ENCODE measurements around the gene STARD5. TPM values are rescaled to one million over a fixed set of nuclear protein-coding genes. Genes with fewer than 3 reads are reported as not detected.
A peak's percentile ranks its signal among the peaks of the same experiment; 100 is the strongest.

The STARD5 gene
- total and polyA plus RNA-seq, 2 of the 4 experiments (the other 2 are of a cell fraction) = 5.0 to 22.8 TPM

DNA sequence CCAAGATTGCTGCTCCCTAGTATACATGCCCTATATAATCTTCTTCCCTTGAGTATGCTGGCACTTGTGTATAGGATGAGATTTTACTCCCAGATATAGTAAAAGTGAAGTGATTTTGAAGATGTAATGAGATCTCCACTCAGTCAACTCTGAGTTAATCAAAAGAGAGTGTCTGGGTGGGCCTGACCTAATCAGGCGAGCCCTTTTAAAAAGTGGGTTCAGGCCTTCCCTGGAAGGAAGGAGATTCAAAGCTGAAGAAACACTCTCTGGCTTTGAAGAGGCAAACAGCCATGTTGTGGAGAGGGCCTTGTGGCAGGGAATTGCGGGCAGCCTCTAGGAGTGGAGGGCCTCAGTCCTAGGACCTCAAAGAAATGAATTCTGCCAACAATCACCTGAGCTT, 5.5 kb upstream of the STARD5 start:
- H3K9ac ChIP-seq (ENCODE audit: low read depth, low read length) = no peak overlapping the region
- no peak for DNase-seq
- H3K56ac ChIP-seq (ENCODE audit: extremely low read depth, insufficient read depth, low read length) = no peak overlapping the region
- in situ Hi-C loops (cut with MboI; ENCODE audit: low sequenced_read_pairs) = no loop called here
- dilution Hi-C loops (cut with HindIII; ENCODE audit: low sequenced_read_pairs, unreplicated experiment) = no loop called here
- no peak for ATAC-seq (ENCODE audit: low read depth)
- ChIA-PET CTCF (no interaction called here), POLR2A (ENCODE audit: unreplicated experiment) (no interaction called here)
- WGBS, 2 experiments (ENCODE audit: extremely low coverage in 2 of 2, insufficient read length in 1 of 2) = no CpG with 5 or more reads among the region's 2 CpGs
- H2BK15ac ChIP-seq (ENCODE audit: low read depth, low read length) = 0 out of 3 replicates have a peak overlapping the region, but pooled peaks have one; percentile 22
- no peak overlapping the region for H3K14ac ChIP-seq (replicated peaks; ENCODE audit: low read depth, low read length)
- peaks cover 22% of the 10 kb centered on the region for H3K4me1 ChIP-seq (ENCODE audit: control insufficient read depth, insufficient read depth, low read length)
- peak overlapping the region; percentile 33; the same call in 1 of the 2 replicates for H2BK20ac ChIP-seq (ENCODE audit: low read depth, low read length)
- H4K5ac ChIP-seq (ENCODE audit: low read depth, low read length) = peak overlapping the region; percentile 3; the same call in 1 of the 2 replicates
- H4K91ac ChIP-seq (ENCODE audit: insufficient read depth, low read depth, low read length) = no peak overlapping the region
- no peaks in the 10 kb centered on the region for H3K9me3 ChIP-seq (ENCODE audit: control insufficient read depth, insufficient read depth, low read length)
- no peaks in the 10 kb centered on the region for H4K20me1 ChIP-seq (ENCODE audit: insufficient read depth, low read length)
- H3K27ac ChIP-seq (ENCODE audit: insufficient read depth, low read length) = no peak overlapping the region
- no peak overlapping the region for H3K23ac ChIP-seq (ENCODE audit: low read depth, low read length)
- no peak overlapping the region for H3K4ac ChIP-seq (ENCODE audit: low read depth, low read length)
- H3K9me1 ChIP-seq (ENCODE audit: insufficient read depth, low read length) = peaks cover 20% of the 10 kb centered on the region
- H2BK120ac ChIP-seq (ENCODE audit: low read depth, low read length) = 0 out of 2 replicates have a peak overlapping the region, but pooled peaks have one; percentile 26
- H3K27me3 ChIP-seq (ENCODE audit: control insufficient read depth, insufficient read depth, low read length) = no peaks in the 10 kb centered on the region
- H3K18ac ChIP-seq (ENCODE audit: low read depth, low read length) = peak overlapping the region; percentile 58; the same call in 1 of the 2 replicates
- TF ChIP-seq MXI1 (IDR thresholded peaks at IDR 0.05; ENCODE audit: borderline replicate concordance, low read depth, low read length) (no peak), CEBPB (IDR thresholded peaks at IDR 0.05; ENCODE audit: low read depth, low read length) (no peak), POLR2A (IDR thresholded peaks at IDR 0.05; ENCODE audit: low read depth, low read length) (no peak), NFE2L2 (IDR thresholded peaks at IDR 0.05; ENCODE audit: low read depth, low read length) (no peak), MAZ (IDR thresholded peaks at IDR 0.05; ENCODE audit: borderline replicate concordance, low read depth, low read length) (no peak), RFX5 (IDR thresholded peaks at IDR 0.05; ENCODE audit: low read depth, low read length) (no peak)
- 0 out of 2 replicates have a peak overlapping the region, but pooled peaks have one; percentile 13 for H2AK5ac ChIP-seq (ENCODE audit: low read depth, low read length)
- H3K79me1 ChIP-seq (ENCODE audit: low read depth in 1 of 2, low read length in 2 of 2) = peaks cover 7 to 22% of the 10 kb centered on the region in 2 experiments; a peak in 3 of 4 replicates
- no peak overlapping the region for H3K4me3 ChIP-seq (ENCODE audit: insufficient read depth, low read depth, low read length)
- no peak overlapping the region for H3K4me2 ChIP-seq (ENCODE audit: low read depth, low read length)
- intact Hi-C loops (cut with micrococcal nuclease) = loop anchor here (5.0 kb wide), 1 partner anchor 58 kb away; no protein-coding TSS in a partner anchor
- H3K36me3 ChIP-seq (ENCODE audit: control insufficient read depth, insufficient read depth, low read length) = no peaks in the 10 kb centered on the region
- H2BK5ac ChIP-seq (ENCODE audit: low read depth, low read length, poor library complexity, severe bottlenecking) = peak overlapping the region; percentile 15
- peak overlapping the region; percentile 22 for H2AK9ac ChIP-seq (replicated peaks; ENCODE audit: low read depth, low read length, poor library complexity)
- no peak overlapping the region for H4K8ac ChIP-seq (ENCODE audit: low read depth in 2 of 2, low read length in 2 of 2)
- BruUV-seq (replicated peaks) = no TSS peak
- H2AFZ ChIP-seq (replicated peaks; ENCODE audit: low read length, poor library complexity) = no peak overlapping the region

Measured in IMR-90 (cell line).